DOHH2 (cell line): ENCODE measurements around the gene TANGO2.

Experiments used
- H3F3A ChIP-seq: fragments of 200-600 bp; sonication (generic), shearing (Covaris generic); 2 replicates; pipeline ENCODE4 v1.6.0; 2016; ENCODE audit warnings: antibody characterized with exemption, mild to moderate bottlenecking; ENCODE audit not compliant: control insufficient read depth, insufficient read depth
- H3K27ac ChIP-seq: fragments of 200-600 bp; sonication (generic); 2 replicates; pipeline ENCODE4 v1.5.1; 2014; ENCODE audit warnings: low read depth, mild to moderate bottlenecking, low read length, moderate library complexity
- H3K27me3 ChIP-seq: fragments of 200-600 bp; sonication (generic); 2 replicates; pipeline ENCODE4 v1.6.1; 2014; ENCODE audit warnings: mild to moderate bottlenecking, low read length, mixed read lengths; ENCODE audit not compliant: control insufficient read depth
- H3K36me3 ChIP-seq: fragments of 200-600 bp; sonication (generic); 2 replicates; pipeline ENCODE4 v1.6.1; 2014; ENCODE audit warnings: mild to moderate bottlenecking, low read length, moderate library complexity, mixed read lengths; ENCODE audit not compliant: control insufficient read depth
- H3K4me1 ChIP-seq: fragments of 200-600 bp; sonication (generic); 2 replicates; pipeline ENCODE4 v1.6.1; 2014; ENCODE audit warnings: mild to moderate bottlenecking, low read length, mixed read lengths; ENCODE audit not compliant: control insufficient read depth
- H3K4me2 ChIP-seq: fragments of 200-600 bp; sonication (generic); 2 replicates; pipeline ENCODE4 v1.6.0; 2014; ENCODE audit warnings: mild to moderate bottlenecking, low read length, moderate library complexity
- H3K4me3 ChIP-seq: fragments of 200-600 bp; sonication (generic); 2 replicates; pipeline ENCODE4 v1.5.1; 2014; ENCODE audit warnings: mild to moderate bottlenecking, low read length, mixed read lengths
- H3K79me2 ChIP-seq: fragments of 200-600 bp; sonication (generic); 2 replicates; pipeline ENCODE4 v1.6.1; 2014; ENCODE audit warnings: mild to moderate bottlenecking, low read length, mixed read lengths; ENCODE audit not compliant: control insufficient read depth
- H3K9me2 ChIP-seq: fragments of 200-600 bp; sonication (generic); replicated peaks from 2 replicates; pipeline ENCODE4 v1.6.1; 2014; ENCODE audit warnings: mild to moderate bottlenecking, low read length, mixed read lengths; ENCODE audit not compliant: control insufficient read depth
- H3K9me3 ChIP-seq: fragments of 200-600 bp; sonication (generic); 2 replicates; pipeline ENCODE4 v1.6.1; 2014; ENCODE audit warnings: antibody characterized with exemption, low read length, mixed read lengths; ENCODE audit not compliant: control insufficient read depth, insufficient read depth
- H4K20me1 ChIP-seq: fragments of 200-600 bp; sonication (generic); 2 replicates; pipeline ENCODE4 v1.6.0; 2014; ENCODE audit warnings: low read depth, mild to moderate bottlenecking, antibody characterized with exemption, low read length, moderate library complexity; ENCODE audit not compliant: control insufficient read depth, insufficient read depth
- EZH2phosphoT487 ChIP-seq: fragments of 200-600 bp; sonication (generic); IDR thresholded peaks from 2 replicates; pipeline ENCODE4 v1.6.1; 2017; ENCODE audit warnings: borderline replicate concordance, mild to moderate bottlenecking, antibody characterized with exemption, low read length, moderate library complexity, mixed read lengths
- TF ChIP-seq, protein P1 (sequence below): fragments of 200-600 bp; sonication (generic); IDR thresholded peaks from one replicate; pipeline ENCODE4 v1.5.1; 2014; ENCODE audit warnings: antibody characterized with exemption, mild to moderate bottlenecking, low read depth, low read length; ENCODE audit not compliant: poor library complexity, severe bottlenecking

The TANGO2 gene

DNA sequence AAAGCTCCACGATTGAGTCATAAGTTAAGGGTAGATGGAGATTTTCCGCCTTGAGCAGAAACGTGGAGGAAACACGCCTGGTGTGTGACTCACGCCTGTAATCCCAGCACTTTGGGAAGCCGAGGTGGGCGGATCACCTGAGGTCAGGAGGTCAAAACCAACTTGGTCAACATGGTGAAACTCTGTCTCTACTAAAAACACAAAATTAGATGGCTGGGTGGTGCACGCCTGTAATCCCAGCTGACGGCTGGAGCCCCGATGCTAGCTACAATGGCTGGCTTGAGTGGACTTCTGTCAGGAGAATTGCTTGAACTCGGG lies 41.8 kb downstream of the TANGO2 start:
- no peak overlapping the region for H3K4me3 ChIP-seq
- H3K27me3 ChIP-seq, result no peaks in the 10 kb centered on the region
- H3K27ac ChIP-seq, result no peak overlapping the region
- H3K4me1 ChIP-seq, result no peaks in the 10 kb centered on the region
- no peaks in the 10 kb centered on the region for H4K20me1 ChIP-seq
- H3F3A ChIP-seq, result no peaks in the 10 kb centered on the region
- no peak for TF ChIP-seq EZH2phosphoT487
- TF ChIP-seq, protein P1, sequence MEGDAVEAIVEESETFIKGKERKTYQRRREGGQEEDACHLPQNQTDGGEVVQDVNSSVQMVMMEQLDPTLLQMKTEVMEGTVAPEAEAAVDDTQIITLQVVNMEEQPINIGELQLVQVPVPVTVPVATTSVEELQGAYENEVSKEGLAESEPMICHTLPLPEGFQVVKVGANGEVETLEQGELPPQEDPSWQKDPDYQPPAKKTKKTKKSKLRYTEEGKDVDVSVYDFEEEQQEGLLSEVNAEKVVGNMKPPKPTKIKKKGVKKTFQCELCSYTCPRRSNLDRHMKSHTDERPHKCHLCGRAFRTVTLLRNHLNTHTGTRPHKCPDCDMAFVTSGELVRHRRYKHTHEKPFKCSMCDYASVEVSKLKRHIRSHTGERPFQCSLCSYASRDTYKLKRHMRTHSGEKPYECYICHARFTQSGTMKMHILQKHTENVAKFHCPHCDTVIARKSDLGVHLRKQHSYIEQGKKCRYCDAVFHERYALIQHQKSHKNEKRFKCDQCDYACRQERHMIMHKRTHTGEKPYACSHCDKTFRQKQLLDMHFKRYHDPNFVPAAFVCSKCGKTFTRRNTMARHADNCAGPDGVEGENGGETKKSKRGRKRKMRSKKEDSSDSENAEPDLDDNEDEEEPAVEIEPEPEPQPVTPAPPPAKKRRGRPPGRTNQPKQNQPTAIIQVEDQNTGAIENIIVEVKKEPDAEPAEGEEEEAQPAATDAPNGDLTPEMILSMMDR, result no peak
- no peaks in the 10 kb centered on the region for H3K9me3 ChIP-seq
- no peak overlapping the region for H3K4me2 ChIP-seq
- no peaks in the 10 kb centered on the region for H3K79me2 ChIP-seq
- peaks cover 4% of the 10 kb centered on the region; the same call in 1 of the 2 replicates for H3K36me3 ChIP-seq
- no peaks in the 10 kb centered on the region for H3K9me2 ChIP-seq

GRCh38 chr22:20063271-20064139 lies 42.6 kb downstream of the TANGO2 start:
- no peaks in the 10 kb centered on the region for H3F3A ChIP-seq
- no peaks in the 10 kb centered on the region for H3K9me3 ChIP-seq
- H3K27me3 ChIP-seq, result no peaks in the 10 kb centered on the region
- H3K27ac ChIP-seq, result no peak overlapping the region
- no peaks in the 10 kb centered on the region for H3K4me1 ChIP-seq
- no peaks in the 10 kb centered on the region for H3K9me2 ChIP-seq
- no peak for TF ChIP-seq EZH2phosphoT487
- TF ChIP-seq, protein P1, result no peak
- H4K20me1 ChIP-seq, result no peaks in the 10 kb centered on the region
- no peak overlapping the region for H3K4me2 ChIP-seq
- no peaks in the 10 kb centered on the region for H3K79me2 ChIP-seq
- H3K4me3 ChIP-seq, result no peak overlapping the region
- H3K36me3 ChIP-seq, result peaks cover 4% of the 10 kb centered on the region; the same call in 1 of the 2 replicates

GRCh38 chr22:20064140-20064480 lies 43.2 kb downstream of the TANGO2 start:
- H3K9me2 ChIP-seq, result no peaks in the 10 kb centered on the region
- no peak overlapping the region for H3K27ac ChIP-seq
- H3K4me3 ChIP-seq, result no peak overlapping the region
- H3K4me2 ChIP-seq, result no peak overlapping the region
- no peaks in the 10 kb centered on the region for H3K27me3 ChIP-seq
- no peaks in the 10 kb centered on the region for H3F3A ChIP-seq
- H4K20me1 ChIP-seq, result no peaks in the 10 kb centered on the region
- no peaks in the 10 kb centered on the region for H3K4me1 ChIP-seq
- H3K36me3 ChIP-seq, result peaks cover 4% of the 10 kb centered on the region; the same call in 1 of the 2 replicates
- H3K9me3 ChIP-seq, result no peaks in the 10 kb centered on the region
- TF ChIP-seq, protein P1, result no peak
- TF ChIP-seq EZH2phosphoT487, result no peak
- no peaks in the 10 kb centered on the region for H3K79me2 ChIP-seq
